GM21717 (cell line): ENCODE data around the gene TMEM174.
"Not testable (repeated sequence)": the region's sequence is repeated elsewhere in the genome, so short reads cannot be mapped to it uniquely, and the experiment has no call there.

Experiments used
- ATAC-seq: cut with Tn5 transposase; IDR thresholded peaks from one replicate; pipeline ENCODE4 v1.9.1; 2021; ENCODE audit warnings: mild to moderate bottlenecking, moderate library complexity; ENCODE audit not compliant: unreplicated experiment

Gene TMEM174

DNA sequence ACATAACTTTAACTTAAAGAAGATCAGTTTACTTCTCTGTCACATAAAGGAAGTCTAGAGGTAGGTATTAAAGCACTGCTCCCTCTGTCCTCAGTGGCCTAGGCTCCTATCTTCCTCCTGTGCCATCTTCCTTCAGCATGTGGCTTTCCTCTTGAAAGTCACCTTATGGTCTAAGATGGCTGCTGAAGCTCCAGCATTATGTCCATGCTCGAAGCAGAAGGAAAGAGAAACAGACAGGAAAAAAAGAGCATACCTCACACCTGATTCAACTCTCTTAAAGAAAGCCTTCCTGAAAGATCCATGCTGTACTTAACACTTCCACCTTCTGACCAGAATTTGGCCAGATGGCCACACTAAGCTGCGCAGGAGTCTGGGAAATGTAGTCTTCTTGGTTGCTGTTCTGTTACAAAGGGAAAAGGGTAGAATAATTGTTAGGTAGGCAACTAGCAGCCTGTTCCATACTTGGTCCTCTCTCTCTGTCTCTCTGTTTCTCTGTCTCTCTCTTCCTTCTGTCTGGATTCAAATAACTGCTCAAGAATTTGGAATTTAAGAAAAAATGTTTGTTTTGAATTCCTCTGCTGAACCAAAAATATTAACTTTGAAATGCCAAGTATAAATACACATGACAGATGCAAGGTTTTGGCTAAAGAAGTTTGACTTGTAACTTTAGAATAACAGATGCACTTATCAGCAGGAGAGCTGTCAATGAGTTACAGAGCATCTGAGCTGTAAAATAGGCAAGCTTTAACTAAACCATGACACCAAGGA is 16.0 kb downstream of the TMEM174 start:
- ATAC-seq = no peak

DNA sequence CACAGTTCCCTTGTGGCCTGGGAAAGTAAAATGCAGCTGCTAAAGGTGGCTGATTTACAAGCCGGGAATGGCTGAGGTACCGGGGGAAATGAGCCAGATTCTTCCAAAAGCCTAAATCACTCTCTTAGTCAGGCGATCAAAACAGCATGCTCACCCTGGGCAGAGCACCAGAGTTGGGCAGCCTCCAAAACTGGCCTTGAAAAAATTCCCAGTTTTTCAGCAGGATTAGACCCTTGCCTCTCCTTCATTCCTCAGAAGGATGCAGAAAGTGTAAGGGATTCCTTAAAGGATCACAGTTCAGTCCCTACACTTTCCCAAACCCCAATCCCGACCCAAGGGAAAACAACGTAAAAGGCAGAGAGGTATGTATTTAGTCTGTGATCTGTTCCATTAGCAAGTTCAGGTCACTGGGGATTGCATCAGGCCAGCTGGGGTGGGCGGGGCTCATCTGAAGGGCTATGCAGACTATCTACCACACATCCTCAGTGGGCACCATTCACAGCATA is 16.9 kb downstream of the TMEM174 start:
- ATAC-seq = no peak

DNA sequence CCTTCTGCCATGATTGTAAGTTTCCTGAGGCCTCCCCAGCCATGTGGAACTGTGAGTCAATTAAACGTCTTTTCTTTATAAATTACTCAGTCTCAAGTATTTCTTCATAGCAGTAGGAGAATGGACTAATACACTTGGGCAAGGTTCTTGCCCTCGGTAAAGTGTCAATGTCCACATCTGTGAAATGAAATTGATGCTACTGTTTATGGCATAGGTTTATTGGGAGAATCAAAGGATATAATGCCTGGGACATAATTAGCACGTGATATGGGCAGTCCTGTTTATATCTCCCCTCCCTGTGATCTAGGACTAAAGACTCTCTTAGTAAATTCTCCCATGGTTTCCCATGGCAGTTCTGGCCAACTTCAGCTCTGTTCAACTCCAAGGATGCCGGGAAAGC is 19.4 kb downstream of the TMEM174 start:
- no peak for ATAC-seq

DNA sequence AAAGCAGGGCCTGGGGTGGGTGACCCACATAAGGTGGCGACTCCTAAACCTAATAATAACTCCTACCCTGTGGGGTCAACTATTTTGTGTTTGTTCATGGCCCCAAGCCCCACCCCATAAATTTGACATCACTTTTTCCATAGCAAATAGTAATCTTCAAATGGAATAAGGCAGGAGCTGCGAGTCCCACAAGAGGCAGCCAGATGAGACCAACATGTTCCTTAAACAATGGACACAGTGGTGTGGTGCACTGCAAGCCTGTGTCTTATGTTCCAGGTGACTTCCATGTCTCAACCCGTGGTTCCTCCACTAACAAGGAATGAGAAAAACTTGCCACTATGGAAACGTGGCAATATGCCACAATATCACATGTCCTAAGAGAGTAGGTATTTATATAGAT is 20.6 kb downstream of the TMEM174 start:
- ATAC-seq = no peak

DNA sequence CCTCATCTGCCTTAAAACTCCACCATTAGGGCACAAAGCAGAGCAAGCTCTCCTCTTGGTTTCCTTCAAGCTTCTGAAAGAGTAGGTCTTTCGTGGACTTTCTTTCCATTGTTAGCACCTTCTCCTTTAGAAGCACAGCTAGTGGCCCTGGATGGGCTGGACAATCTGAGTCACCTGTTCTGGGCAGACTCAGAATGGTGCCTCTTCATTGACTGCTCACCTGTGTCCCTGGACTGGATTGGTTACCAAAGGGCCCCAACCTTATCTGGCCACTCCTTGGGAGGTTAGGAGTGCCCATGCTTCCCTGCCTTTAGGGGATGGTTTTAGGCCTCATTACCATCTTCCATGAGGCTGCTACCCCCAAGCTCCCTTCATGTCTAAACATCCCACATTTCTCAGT is 23.2 kb downstream of the TMEM174 start:
- ATAC-seq = no peak

DNA sequence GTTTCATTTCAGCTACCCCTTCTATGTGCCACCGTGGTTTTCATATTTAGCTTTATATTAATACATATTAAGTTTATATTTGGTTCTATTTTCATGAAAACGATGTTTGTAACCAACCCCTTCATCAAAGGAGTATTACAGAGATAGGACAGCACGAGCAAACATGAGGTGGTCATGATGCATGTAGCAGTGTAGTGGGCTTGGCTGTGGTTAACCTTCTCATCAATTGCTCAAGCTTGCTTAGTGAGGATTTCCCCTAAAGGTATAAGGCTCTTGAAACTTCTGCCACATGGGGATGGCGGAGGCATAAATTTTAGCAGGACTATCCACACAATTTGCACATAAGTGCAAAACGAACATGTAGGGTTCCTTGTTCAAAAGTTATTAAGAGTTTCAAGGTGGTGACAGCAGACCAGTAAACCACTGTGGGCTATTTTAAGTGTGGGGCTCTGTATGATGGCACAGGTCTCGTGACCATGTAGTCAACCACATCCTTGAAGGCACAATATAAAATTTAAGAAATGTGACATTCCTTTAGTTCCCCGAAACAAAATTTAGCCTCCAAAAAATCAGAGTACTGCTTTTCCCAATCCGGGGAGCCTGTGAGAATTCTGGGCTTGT is 24.8 kb downstream of the TMEM174 start:
- no peak for ATAC-seq

DNA sequence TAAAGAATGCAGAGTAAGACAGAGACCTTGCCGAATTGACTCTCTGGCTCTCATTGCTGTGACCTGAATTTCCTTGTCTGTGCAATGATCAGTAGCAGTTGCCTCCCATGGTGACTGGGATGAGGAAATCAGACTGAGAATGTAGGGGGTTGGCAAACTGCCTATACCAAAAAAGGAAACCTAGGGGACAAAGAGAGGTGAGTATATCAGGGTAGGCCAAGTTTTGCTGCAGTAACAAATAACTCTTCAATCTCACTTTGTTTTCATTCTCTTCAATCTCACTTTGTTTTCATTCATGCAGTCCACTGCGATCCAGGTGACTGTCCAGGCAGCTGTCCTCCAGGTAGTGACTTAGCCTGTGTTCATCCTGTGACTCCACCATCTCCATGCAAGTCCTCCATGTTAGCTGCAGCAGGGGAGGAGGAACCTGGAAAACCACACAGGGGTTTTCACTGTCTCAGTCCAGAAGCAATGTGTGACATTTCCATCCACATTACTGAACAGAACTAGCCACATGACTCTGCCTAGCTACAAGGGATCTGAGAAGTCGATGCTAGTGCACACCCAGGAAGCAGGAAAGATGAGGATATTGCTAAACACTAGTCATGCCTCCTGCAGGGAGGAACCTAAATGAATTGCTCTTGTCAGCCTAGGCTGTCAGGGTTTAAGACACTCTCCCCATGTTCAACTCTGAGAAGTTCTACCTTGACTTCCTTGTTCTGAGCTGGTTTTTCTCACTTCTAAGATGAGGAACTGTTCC is 26.0 kb downstream of the TMEM174 start:
- no peak for ATAC-seq

DNA sequence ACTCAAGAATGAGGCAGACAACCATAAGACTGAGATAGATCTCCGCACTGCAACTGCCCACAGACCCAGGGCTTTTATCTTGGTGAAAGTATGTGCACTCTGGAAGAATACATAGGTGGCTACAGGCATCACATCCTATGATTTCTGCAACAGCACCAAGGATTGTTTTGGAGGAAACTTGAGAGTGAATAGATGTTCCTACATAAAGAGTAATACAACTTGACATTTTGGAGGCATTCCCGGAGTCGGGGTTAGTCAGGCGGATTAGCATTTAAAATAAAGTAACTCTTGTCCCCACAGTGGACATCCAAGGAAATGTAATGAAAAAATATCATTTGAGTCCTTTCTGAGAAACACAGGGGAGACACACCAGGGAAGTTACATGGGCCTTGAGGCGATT is 26.7 kb downstream of the TMEM174 start:
- ATAC-seq = no peak

DNA sequence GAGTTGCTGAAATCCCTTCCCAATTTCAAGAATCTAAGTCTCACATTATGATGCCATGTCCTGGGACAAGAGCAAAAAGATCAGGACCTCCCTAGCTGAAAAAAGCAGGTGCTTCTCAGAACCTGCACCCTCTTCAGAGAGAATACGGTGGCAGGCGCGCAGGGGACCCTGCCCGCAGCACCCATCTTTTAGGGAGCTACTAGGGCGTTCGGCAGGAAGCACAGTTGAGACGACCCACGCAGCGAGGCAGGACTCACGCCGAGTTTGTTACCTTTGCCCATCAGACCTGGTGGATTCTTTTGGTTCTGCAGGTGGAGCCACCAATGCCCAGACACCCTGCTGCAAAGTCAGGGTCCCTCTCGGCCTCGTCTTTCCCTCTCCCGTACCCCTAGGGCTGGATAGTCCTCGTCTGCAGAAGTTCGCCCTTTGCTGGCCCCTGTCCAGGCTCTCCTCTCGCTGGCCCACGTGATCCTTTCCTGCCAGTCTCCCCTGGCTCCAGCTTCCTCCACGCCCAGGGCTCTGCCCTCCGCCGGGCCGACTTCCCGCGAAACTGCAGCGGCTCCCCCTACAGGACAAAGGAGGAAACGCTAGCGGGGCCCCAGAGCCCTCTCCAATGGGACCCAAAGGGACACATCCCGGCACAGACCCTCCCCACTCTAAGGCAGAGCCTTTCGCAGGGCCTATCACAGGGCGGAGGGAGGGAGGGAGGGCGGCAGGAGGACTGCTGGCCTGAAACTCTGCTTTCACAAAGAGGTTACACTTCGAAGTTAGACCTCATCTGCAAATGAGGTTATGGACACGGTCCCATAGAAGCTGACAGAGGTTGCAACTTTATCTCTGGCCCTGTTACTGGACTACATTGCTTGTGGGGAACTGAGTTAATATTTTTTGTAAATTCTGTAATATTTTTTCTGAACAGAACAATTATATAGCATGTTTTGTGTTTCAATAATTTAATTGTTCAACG is 28.8 kb downstream of the TMEM174 start:
- ATAC-seq = peak; percentile 75

DNA sequence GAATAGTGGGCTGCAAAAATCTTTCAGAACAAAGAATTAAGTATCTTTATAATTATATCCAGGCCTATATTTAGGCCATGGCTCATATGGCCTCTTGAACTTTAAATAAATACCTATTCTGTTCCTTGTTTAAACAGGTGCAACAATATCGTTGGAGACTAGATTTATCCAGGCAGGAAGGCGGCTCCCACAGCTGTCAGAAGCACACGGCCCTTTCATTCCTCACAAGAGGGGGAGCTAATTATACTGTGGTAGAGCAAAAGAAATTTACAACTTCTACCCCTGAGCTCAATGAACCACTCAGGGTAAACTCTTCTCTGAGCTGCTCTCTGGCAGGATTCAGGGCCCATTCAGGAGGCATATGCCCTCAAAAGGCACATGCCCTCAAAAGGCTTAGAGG is 31.3 kb downstream of the TMEM174 start:
- no peak for ATAC-seq

DNA sequence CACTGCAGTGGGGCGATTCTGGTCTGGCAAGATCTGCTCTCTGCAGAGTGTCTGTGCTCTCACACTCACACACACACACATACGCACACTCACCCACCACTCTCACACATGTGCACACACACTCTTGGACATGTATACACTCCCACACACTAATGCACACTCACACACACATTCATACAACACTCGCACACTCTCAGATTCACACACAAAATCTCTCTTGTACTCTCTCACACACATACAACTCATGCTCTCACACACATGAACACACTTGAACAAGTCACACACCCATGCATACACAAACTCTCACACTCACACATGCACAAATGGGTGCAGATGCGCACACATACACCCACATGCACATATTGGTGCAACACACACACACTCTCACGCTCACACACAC is 31.7 kb downstream of the TMEM174 start:
- ATAC-seq = no peak

DNA sequence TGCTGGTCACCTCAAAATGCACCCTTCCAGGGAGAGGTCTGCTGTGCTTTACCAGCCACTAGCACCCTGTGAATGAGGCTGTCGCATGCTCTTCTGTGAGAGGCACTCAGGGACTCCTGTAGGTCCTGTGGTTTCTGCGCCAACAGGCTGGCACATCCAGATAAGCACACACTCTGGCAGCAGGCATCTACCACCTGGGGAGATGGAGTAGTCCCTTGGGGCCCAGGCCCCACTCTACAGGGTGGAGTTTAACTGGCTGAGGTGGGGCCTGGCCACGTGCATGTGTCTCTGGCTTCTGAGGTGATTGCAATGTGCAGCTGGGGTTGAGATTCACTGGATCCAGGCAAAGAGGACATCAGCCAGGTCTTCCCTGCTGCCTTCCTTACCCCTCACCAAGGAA is 32.3 kb downstream of the TMEM174 start:
- no peak for ATAC-seq

DNA sequence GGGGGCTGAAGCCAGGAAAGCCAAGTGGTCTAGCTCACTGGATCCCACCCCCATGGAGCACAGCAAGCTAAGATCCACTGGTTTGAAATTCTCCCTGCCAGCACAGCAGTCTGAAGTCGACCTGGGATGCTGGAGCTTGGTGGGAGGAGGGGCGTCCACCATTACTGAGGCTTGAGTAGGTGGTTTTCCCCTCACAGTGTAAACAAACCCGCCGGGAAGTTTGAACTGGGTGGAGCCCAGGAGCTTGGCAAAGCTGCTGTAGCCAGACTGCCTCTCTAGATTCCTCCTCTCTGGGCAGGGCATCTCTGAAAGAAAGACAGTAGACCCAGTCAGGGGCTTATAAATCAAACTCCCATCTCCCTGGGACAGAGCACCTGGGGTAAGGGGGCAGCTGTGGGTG is 34.2 kb downstream of the TMEM174 start:
- ATAC-seq = not testable (repeated sequence)

DNA sequence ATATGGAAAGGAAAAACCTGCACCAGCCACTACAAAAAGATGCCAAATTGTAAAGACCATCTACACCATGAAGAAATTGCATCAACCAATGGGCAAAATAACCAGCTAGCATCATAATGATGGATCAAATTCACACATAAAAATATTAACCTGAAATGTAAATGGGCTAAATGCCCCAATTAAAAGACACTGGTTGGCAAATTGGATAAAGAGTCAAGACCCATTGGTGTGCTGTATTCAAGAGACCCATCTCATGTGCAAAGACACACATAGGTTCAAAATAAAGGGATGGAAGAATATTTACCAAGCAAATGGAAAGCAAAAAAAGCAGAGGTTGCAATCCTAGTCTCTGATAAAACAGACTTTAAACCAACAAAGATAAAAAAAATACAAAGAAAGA is 36.1 kb downstream of the TMEM174 start:
- not testable (repeated sequence) for ATAC-seq

DNA sequence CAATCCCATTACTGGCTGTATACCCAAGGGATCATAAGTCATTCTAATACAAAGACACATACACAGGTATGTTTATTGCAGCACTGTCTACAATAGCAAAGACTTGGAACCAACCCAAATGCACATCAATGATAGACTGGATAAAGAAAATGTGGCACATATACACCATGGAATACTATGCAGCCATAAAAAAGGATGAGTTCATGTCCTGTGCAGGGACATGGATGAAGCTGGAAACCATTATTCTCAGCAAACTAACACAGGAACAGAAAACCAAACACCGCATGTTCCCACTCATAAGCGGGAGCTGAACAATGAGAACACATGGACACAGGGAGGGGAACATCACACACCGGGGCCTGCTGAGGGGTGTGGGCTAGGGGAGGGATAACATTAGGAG is 39.7 kb downstream of the TMEM174 start:
- not testable (repeated sequence) for ATAC-seq

DNA sequence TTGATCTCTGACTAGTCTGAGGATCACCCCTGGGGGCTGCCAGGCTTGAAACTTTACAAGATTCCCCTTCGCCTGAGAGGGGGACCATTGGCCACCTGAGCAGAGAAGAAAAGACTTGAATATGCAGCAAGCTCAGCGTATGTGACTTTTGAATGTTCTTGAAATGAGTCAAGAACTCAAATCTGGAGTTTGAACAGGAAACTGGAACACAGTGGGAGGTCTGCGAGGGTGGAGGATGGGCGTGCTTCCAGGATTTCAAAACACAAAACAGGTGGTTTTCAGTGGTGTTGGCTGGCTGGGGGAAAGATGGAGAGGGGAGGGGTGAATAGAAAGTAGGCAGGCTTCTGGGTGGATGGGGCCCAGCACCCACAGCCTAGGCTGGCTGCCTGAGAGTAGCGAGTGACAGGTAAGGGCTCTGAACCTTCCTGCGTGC is 40.6 kb downstream of the TMEM174 start:
- peak; percentile 85 for ATAC-seq

DNA sequence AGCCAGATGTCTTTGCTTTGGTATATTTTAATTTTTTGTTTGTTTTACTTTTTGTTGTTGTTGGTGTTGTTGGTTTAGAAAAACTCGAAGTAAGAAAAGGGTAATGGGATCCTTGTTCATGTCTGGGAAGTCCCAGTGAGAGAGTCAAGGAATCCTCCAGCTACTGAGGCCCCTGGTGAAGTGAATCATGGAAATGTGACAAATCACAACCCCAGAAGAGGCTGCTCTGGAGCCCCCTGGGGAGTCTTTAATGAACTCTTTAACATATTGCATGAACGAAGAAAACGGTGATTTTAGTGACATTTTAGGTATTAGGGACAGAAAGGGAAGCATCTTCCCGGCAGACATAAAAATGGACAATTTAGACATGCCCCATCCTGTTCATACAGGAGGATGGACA is 41.3 kb downstream of the TMEM174 start:
- no peak for ATAC-seq

DNA sequence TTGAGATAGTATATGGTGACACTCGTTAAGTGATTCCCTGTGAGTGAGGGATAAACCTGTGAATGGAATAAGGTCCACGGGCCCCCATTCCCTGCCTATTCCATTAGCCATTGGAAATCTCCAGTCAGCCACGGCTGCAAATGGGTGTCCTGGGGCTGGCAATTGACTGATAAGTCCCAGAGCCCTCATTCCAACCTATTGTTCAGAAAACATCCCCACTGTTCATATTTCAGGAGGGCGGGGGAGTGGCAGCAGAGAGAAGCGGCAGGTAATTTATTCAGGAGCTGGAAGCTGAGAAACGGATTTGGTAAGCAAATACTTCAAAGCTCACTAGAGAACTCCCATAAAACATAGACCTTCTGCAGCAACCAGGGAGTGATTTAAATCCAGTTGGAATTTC is 42.0 kb downstream of the TMEM174 start:
- ATAC-seq = no peak

DNA sequence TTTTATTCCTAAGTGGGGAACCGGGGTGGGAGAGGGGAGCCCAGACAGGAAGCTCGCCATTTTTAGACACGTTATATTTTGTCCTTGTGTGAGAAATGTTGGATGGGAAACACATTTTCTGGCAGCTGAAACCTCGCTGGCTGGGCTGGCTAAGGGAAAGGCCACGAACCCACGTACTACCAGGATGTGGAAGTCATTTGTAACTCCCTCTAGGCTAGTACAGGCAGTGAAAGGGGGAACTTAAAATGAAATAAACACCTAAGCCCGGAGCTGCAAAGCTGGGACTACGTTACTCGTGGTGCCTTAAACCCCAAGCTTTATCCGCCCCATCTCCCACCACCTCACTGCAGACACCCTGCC is 42.5 kb downstream of the TMEM174 start:
- no peak for ATAC-seq

DNA sequence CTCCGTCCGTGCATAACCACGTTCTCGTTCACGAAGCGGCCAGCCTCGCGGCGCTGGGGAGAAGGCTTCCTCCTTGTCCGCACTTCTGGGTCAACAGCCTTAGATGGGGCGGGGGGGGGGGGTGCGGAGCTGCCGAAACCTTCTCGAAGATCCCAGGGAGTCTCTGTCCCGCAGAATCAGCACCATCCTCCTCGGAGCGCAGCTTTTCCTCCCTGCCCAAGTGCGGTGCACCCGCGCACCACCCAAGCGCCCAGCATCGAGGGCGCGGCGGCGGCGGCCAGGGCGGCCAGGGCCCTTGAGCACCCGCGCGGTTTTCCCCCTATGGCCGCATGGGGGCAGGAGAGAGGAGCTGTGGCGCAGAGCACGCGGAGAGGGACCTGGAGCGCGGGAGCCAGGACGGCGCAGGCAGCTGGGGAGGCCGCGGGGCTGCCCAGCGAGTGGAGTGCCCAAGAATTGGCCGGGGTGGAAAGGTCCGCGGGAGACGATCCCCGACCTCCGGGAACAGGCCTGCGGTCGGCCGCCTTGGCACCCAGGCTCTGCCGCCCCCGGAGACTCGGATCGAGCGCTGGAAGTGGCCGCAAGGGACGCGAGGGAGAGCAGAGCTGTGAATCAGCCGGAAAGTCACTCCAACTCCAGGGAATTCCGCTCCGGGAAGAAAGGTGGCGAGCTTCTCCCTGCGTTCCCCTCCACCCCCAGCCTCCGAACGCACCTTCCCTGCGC is 43.1 kb downstream of the TMEM174 start:
- peak; percentile 51 for ATAC-seq
